GM12873 (cell line): Measurements from ENCODE around the gene GARNL3.

Source experiments
- TF ChIP-seq, protein P1 (sequence below): IDR thresholded peaks from 2 replicates; pipeline ENCODE4 v1.5.1; 2012; ENCODE audit warnings: low read depth, mild to moderate bottlenecking, moderate library complexity, low read length, control low read depth; ENCODE audit not compliant: insufficient read depth; ENCODE audit errors: missing control alignments

Gene GARNL3

DNA sequence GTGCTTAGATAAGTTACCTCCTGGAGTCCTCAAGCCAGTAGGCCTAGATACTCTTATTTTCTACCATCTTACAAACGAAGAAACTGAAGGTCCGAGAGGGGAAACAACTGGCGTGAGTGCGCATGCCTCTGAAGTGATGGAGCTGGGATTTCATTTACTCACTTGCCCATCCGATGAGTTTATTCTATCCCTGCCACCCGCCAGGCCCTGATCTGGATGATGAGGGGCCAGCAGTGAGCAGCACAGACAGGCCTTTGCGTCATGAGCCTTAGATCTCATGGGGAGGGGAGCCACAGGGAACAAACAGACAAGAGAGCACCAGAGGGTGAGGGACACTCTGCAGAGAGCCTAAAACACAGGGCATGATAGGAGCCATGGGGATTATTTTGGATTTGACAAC lies 98.3 kb downstream of the GARNL3 start:
- TF ChIP-seq, protein P1, sequence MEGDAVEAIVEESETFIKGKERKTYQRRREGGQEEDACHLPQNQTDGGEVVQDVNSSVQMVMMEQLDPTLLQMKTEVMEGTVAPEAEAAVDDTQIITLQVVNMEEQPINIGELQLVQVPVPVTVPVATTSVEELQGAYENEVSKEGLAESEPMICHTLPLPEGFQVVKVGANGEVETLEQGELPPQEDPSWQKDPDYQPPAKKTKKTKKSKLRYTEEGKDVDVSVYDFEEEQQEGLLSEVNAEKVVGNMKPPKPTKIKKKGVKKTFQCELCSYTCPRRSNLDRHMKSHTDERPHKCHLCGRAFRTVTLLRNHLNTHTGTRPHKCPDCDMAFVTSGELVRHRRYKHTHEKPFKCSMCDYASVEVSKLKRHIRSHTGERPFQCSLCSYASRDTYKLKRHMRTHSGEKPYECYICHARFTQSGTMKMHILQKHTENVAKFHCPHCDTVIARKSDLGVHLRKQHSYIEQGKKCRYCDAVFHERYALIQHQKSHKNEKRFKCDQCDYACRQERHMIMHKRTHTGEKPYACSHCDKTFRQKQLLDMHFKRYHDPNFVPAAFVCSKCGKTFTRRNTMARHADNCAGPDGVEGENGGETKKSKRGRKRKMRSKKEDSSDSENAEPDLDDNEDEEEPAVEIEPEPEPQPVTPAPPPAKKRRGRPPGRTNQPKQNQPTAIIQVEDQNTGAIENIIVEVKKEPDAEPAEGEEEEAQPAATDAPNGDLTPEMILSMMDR = no peak

DNA sequence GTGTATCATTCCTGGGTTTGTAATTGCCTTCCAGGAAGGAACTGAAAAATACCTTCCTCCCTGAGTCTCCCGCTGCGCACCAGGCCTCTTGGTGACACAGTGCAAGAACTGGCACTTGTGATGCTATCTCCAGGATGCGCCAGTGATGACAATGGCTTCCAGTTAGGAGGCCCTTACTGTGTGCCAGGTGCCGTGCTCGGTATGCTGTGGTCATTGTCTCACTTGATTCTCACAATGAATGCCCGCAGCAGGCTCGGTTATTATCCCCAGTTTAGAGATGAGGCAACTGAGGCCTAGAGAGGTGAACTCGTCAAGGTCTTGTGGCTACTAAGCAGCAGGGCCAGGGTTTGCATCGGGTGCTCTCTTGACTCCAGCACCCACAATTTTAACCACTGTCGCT lies 100.9 kb downstream of the GARNL3 start:
- TF ChIP-seq, protein P1 = no peak

DNA sequence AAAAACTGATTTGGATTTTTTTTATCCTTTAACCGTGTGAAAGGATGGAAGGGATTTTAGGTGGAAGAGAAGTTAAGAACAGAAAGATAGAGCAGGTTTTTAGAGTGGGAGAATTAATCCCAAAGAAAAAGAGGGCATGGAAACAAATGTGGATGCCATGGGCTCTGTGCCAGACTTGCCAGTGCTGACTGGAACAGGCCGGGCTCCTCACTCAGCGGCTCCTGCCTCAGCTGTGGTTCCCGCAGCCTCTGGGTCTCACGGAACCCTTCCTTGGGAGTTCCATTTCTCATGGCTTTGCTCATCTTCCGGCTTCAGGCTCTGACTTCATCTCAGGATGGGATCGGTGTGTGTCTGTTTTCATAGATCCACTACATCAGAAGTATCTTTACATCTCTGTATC lies 102.0 kb downstream of the GARNL3 start:
- TF ChIP-seq, protein P1 = no peak

DNA sequence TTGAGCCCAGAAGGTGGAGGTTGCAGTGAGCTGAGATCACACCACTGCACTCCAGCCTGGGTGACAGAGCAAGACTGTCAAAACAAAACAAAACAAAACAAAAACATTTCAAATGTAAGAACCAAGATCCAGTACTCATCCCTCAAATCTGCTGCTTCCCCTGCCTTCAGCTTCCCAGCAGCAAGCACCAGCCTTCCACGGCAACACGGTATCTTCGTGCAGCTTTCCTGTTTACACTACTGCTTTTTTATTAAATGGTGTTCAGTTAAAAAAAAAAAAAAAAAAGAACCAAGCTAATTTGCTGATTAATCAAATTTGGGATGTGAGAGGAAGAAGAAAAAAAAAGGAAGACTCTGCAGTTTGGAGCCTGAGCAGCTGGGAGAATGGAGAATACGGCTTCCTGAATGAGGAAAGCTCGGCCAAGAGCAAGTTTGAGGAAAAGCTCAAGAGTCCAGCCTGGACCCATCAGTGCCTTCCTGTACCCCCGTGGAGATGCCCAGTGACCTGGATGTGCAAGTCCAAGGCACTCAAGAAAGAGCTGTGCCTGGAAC lies 104.4 kb downstream of the GARNL3 start:
- TF ChIP-seq, protein P1 = no peak

DNA sequence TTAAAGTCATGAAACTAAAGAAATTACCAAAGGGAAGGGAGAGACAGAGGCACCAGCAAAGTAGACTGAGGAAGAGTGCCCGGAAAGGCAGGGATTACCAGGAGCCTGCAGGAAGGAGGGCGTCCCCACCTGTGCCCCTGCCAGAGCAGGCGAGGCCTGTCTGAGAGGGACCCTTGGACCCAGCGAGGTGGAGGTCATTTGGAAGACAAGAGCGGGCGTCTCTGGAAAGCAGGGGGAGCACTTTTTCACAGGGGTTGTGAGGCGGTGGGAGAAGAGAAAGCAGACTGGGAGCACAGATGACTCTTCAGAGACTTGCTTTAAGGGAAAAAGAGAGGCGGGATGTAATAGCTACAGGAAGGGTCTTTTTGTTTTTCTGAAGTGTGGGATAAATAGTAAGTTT lies 104.9 kb downstream of the GARNL3 start:
- TF ChIP-seq, protein P1 = no peak

DNA sequence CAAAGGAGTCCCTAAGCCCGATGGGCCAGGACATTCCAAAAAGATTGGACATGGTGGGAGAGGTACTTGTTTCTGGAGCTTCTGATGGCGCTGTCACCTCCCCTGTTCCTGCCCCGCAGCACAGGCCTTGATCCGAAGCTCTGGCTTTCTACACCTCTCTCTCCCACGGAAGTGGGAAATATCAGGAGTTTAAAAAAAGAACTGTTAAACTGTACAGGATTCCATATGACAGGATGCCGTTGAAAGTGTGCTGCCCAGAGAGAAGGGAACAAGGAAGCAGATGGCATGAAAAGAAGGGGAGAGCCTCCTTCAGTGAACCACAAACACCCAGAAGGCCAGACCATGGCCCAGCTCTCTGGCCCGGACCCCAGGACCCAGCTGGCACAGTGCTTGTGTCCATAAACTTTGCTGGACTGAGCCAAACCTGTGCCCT lies 105.6 kb downstream of the GARNL3 start:
- TF ChIP-seq, protein P1 = no peak

DNA sequence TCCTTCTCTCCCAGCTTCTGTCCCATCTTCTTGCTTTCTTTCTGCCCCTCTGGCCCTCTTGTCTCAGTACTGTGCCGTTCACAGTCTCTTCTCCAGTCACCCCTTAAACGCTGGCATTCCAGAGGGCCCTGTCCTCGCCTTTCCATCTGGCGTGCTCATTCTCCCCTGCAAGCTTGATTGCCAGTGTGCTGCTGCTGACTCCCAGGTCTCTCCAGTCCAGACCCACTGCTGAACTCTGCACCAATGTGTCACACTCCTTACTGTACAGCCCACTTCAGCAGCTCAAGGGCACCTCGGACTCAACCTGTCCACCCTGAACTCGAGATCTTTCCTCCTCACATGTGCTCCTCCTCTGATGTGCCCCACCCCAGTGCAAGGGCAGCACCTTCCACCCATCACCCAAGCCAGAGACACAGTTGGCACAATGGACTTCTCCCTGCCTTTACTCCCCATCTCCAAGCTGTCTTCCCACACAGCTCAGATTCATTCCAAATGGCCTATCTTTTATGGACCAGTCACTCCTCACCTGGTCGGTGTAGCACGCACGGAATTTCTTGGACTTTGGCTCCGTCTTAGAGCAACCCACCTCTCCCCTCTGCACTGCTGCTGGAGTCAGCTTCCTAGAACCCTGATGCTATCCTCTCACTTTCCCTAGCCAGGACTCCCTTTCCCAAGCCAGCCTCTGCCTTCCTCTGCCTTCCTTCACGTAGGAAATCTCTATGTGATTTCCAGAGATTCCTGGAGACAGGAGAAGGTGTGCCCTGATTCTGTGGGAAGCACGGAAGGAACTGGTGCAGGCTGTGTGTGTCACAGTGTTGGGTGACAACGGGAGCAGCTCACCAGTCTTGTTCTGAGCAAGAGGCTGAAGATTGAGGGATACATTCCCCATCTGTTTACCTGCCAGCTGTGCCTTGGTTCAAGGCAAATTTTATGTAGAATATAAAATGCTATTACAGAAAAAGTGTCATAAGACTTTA lies 106.4 kb downstream of the GARNL3 start:
- TF ChIP-seq, protein P1 = no peak
